Body of pancreas (tissue), 4 donors: Measurements from ENCODE around the gene PRELID2. TPM values are rescaled to one million over a fixed set of nuclear protein-coding genes. Genes with fewer than 3 reads are reported as not detected.
"Not testable (repeated sequence)": the region's sequence is repeated elsewhere in the genome, so short reads cannot be mapped to it uniquely, and the experiment has no call there.

Source experiments
- ATAC-seq: fragments of 150-250 bp; one replicate; pipeline ENCODE4 v1.9.1; 2016
- DNase-seq, 4 donors: peaks; one replicate each; pipeline ENCODE4 v3.0.0-alpha.2; 2019
- H3K27ac ChIP-seq, 4 donors: fragments of 200-600 bp; sonication (generic); 1 replicate in 3 of 4; 2 replicates in 1 of 4; pipeline versions ENCODE4 v1.5.1 to v1.6.1; 2016 to 2019; ENCODE audit warnings: mild to moderate bottlenecking in 1 of 4, mixed read lengths in 1 of 4, moderate library complexity in 1 of 4
- H3K27me3 ChIP-seq, 2 donors: fragments of 200-600 bp; sonication (generic); one replicate each; pipeline ENCODE4 v1.6.0; 2016; ENCODE audit warnings: mild to moderate bottlenecking in 1 of 2
- H3K36me3 ChIP-seq, 2 donors: fragments of 200-600 bp; sonication (generic); replicated peaks in 1 of 2; 2 replicates each; pipeline ENCODE4 v1.5.1; 2016; ENCODE audit warnings: low read depth in 2 of 2; ENCODE audit not compliant: insufficient read depth in 1 of 2
- H3K4me1 ChIP-seq: fragments of 200-600 bp; sonication (generic); one replicate; pipeline ENCODE4 v1.6.0; 2016
- H3K4me3 ChIP-seq, 2 donors: fragments of 200-600 bp; sonication (generic); 1 replicate in 1 of 2; 2 replicates in 1 of 2; pipeline ENCODE4 v1.5.1; 2016 to 2019
- H3K9me3 ChIP-seq, 3 donors: fragments of 200-600 bp; sonication (generic); 1 replicate in 2 of 3; 2 replicates in 1 of 3; pipeline ENCODE4 v1.5.1; 2016
- POLR2A ChIP-seq, 3 donors: fragments of 450-650 bp; IDR thresholded peaks; one replicate each; pipeline ENCODE4 v1.6.1; 2016; ENCODE audit warnings: antibody characterized with exemption in 3 of 3, mild to moderate bottlenecking in 2 of 3
- whole genome bisulfite sequencing, 2 donors: methylation state at CpG; one replicate each; pipeline ENCODE4 v1.1.5; 2017; 5-methylcytosine and 5-hydroxymethylcytosine counted together
- intact Hi-C: fragments of 100-400 bp; cut with DNase I; formaldehyde crosslinking; loops from one replicate; pipeline ENCODE4 v1.15.1; 2023
- total RNA-seq, 2 donors: library from RNA; depleted of rRNA; stranded (reverse); fragments of >200 nt; gene quantifications; one replicate each; pipeline ENCODE4 v1.1.0, GENCODE V29; 2016
- TF ChIP-seq, protein P1 (sequence below), 7 experiments: fragments of 450-650 bp in 4 of 7; fragments of 200-600 bp in 3 of 7; sonication (generic) in 3 of 7; IDR thresholded peaks; one replicate each; pipeline ENCODE4 v1.5.1; 2016 to 2019; ENCODE audit warnings: antibody characterized with exemption in 7 of 7

PRELID2 gene
- total RNA-seq, 2 donors from 2014 or later, result 17.1 to 22.4 TPM

GRCh38 chr5:145846081-145846480 is 10.9 kb upstream of the PRELID2 start:
- intact Hi-C loops, result no loop called here
- H3K4me1 ChIP-seq, result peaks cover 14% of the 10 kb centered on the region
- ATAC-seq (peak; percentile 70), DNase-seq (no peak)
- H3K27ac ChIP-seq, result no peak overlapping the region
- no peaks in the 10 kb centered on the region for H3K9me3 ChIP-seq
- H3K36me3 ChIP-seq, result no peaks in the 10 kb centered on the region
- TF ChIP-seq, protein P1, sequence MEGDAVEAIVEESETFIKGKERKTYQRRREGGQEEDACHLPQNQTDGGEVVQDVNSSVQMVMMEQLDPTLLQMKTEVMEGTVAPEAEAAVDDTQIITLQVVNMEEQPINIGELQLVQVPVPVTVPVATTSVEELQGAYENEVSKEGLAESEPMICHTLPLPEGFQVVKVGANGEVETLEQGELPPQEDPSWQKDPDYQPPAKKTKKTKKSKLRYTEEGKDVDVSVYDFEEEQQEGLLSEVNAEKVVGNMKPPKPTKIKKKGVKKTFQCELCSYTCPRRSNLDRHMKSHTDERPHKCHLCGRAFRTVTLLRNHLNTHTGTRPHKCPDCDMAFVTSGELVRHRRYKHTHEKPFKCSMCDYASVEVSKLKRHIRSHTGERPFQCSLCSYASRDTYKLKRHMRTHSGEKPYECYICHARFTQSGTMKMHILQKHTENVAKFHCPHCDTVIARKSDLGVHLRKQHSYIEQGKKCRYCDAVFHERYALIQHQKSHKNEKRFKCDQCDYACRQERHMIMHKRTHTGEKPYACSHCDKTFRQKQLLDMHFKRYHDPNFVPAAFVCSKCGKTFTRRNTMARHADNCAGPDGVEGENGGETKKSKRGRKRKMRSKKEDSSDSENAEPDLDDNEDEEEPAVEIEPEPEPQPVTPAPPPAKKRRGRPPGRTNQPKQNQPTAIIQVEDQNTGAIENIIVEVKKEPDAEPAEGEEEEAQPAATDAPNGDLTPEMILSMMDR (IDR thresholded peaks at IDR 0.05), result no peak
- no peak for TF ChIP-seq POLR2A (IDR thresholded peaks at IDR 0.05)
- H3K4me3 ChIP-seq, result no peak overlapping the region
- 21% methylated on average over 3 of the region's 3 CpGs for WGBS, 2 donors
- no peaks in the 10 kb centered on the region for H3K27me3 ChIP-seq

- no peak for ATAC-seq
- H3K4me3 ChIP-seq, result no peak overlapping the region
- H3K9me3 ChIP-seq, result no peaks in the 10 kb centered on the region
- intact Hi-C loops, result no loop called here
- H3K36me3 ChIP-seq, result no peaks in the 10 kb centered on the region
- TF ChIP-seq POLR2A (IDR thresholded peaks at IDR 0.05), result no peak
- TF ChIP-seq, protein P1 (IDR thresholded peaks at IDR 0.05), result no peak
- no peaks in the 10 kb centered on the region for H3K27me3 ChIP-seq
- peaks cover 23% of the 10 kb centered on the region for H3K4me1 ChIP-seq
- DNase-seq, result no peak
- H3K27ac ChIP-seq, result no peak overlapping the region
Observed at GRCh38 chr5:145841299-145841698, 6.2 kb upstream of the PRELID2 start.

DNA sequence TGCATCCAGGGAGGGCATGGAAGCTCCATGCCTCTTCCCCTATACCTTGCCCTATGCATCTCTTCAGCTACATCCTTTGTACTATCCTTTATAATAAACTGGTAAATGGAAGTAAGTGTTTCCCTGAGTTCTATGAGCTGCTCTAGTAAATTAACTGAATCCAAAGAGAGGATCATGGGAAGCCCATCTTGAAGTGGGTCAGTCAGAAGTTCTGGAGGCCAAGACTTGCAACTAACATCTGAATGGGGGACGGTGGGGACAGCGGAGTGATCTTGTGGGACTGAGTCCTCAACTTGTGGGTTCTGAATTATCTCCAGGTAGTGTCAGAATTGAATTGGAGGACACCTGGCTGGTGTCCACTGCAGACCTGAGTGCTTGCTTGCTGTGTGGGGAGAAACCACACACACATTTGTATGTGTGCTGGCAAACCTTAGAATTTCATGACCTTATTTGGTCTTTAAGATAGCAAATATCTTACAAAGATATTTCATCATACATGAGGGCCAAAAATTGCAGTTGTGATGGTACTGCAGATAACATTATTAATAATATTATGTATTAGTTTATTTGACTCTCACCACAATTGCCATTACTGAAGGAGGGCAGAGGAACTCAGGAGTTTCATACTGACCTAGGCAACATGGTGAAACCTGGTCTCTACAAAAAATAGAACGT is 5.5 kb upstream of the PRELID2 start:
- no peak overlapping the region for H3K27ac ChIP-seq
- no peak overlapping the region for H3K4me3 ChIP-seq
- TF ChIP-seq POLR2A (IDR thresholded peaks at IDR 0.05), result no peak
- TF ChIP-seq, protein P1 (IDR thresholded peaks at IDR 0.05), result no peak
- 79 to 89% methylated on average over 3 of the region's 3 CpGs for WGBS, 2 donors
- DNase-seq, result no peak
- no peaks in the 10 kb centered on the region for H3K9me3 ChIP-seq
- H3K4me1 ChIP-seq, result peaks cover 25% of the 10 kb centered on the region
- H3K36me3 ChIP-seq, result no peaks in the 10 kb centered on the region
- no peaks in the 10 kb centered on the region for H3K27me3 ChIP-seq
- intact Hi-C loops, result no loop called here
- ATAC-seq, result no peak

DNA sequence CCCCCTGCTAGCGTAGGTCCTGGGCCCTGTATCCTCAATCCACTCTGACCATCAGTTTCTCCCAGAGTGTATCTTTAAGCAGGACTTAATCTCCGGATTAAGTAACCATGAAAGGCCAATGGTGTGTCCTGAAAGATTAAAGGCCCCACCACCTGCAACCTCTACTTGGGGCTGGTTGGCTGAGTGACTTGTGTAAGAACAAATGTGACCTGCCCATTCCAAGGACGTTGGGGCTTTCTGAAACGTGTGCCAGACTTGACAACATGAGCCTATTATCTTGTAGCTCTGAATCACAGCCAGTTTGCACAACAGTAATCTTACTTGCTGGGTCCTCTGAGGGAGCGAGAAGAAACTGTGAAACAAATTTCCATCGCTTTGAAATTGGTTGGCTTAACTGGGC is 3.1 kb upstream of the PRELID2 start:
- peak; percentile 67 to 89 (median 81) for DNase-seq
- no peak for TF ChIP-seq POLR2A (IDR thresholded peaks at IDR 0.05)
- TF ChIP-seq, protein P1 (IDR thresholded peaks at IDR 0.05), result no peak
- ATAC-seq, result peak; percentile 49
- 35 to 44% methylated on average over 6 of the region's 6 CpGs for WGBS, 2 donors
- no peaks in the 10 kb centered on the region for H3K9me3 ChIP-seq
- H3K4me3 ChIP-seq, result no peak overlapping the region
- intact Hi-C loops, result no loop called here
- no peaks in the 10 kb centered on the region for H3K27me3 ChIP-seq
- no peaks in the 10 kb centered on the region for H3K36me3 ChIP-seq
- H3K27ac ChIP-seq, result peak overlapping the region in 3 of 4 donors; percentile 15 to 50 (median 38)
- H3K4me1 ChIP-seq, result peaks cover 36% of the 10 kb centered on the region

GRCh38 chr5:145836241-145836640 is 1.1 kb upstream of the PRELID2 start:
- Histone ChIP-seq H3K4me1 (peaks cover 41% of the 10 kb centered on the region), H3K27ac (peak overlapping the region in 3 of 4 donors; percentile 87 to 91 (median 89))
- H3K4me3 ChIP-seq, DNase-seq, H3K36me3 ChIP-seq, intact Hi-C loops, H3K27me3 ChIP-seq, H3K9me3 ChIP-seq, ATAC-seq: not testable (repeated sequence)
- WGBS, 2 donors, result 96 to 98% methylated on average over 13 of the region's 13 CpGs
